HG02588 (cell line): ENCODE measurements around the gene TNKS1BP1.
"Not testable (repeated sequence)": the region's sequence is repeated elsewhere in the genome, so short reads cannot be mapped to it uniquely, and the experiment has no call there.

ENCODE experiments used
- ATAC-seq: cut with Tn5 transposase; IDR thresholded peaks from one replicate; pipeline ENCODE4 v1.9.1; 2021; ENCODE audit warnings: mild to moderate bottlenecking, moderate library complexity; ENCODE audit not compliant: unreplicated experiment

Gene TNKS1BP1

DNA sequence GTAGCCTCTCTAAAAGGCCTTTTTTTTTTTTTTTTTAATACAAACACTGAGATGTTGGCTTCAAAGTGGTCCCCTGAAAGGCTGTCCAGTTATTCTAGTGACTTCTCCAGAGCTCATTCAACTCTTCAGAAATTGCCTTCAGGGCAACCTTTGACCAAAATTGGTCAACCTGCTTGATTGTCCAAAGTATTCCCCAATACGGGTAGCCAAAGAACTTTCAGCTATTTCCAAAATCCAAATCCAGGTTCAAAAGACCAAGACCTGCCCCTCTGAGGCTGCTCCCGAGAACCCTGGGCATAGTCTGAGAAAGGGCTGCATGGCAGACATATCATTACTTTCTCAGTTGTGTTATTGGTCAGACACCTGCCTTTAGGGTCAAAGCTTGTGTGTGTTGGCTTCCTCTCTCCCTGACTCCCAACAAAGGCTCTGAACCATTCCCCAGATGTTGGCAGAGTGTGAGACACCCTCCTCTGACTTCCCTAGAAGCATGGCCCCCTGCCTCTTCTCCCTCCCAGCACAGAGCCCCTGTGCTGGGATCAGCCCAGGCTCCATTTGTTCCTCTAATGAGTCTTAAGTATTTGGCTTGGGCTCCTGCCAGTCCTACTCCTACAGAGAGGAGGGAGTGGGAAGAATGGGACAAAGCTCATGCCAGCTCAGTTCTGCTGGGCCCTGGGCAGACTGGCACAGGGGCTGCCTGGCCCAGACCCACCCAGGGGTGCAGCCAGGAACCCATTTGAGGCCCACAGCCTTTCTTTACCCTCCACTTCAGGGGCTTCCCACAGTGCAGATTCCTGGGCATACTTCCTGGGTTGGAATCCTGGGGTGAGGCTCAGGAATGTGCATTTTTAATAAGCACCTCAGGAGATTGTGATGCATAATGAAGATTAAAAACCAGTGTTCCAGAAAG, 30.3 kb downstream of the TNKS1BP1 start:
- ATAC-seq, result no peak

DNA sequence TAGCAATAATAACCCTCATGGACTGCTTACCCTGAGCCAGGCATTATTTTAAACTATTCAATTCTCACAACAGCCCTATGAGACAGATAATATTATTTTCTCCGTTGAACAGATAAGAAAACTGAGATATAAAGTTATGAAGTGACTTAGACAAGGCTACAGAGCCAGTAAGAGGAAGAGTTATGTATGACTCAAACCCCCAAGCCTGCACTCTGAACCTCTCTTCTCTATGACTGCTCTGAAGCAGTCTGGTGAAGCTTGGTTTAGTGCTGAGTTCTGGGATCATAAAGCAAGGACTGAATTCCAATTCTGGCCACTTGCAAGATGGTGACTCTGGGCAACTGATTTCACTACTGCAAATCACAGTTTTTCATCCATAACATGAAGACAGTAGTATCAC, 34.5 kb downstream of the TNKS1BP1 start:
- ATAC-seq, result no peak

DNA sequence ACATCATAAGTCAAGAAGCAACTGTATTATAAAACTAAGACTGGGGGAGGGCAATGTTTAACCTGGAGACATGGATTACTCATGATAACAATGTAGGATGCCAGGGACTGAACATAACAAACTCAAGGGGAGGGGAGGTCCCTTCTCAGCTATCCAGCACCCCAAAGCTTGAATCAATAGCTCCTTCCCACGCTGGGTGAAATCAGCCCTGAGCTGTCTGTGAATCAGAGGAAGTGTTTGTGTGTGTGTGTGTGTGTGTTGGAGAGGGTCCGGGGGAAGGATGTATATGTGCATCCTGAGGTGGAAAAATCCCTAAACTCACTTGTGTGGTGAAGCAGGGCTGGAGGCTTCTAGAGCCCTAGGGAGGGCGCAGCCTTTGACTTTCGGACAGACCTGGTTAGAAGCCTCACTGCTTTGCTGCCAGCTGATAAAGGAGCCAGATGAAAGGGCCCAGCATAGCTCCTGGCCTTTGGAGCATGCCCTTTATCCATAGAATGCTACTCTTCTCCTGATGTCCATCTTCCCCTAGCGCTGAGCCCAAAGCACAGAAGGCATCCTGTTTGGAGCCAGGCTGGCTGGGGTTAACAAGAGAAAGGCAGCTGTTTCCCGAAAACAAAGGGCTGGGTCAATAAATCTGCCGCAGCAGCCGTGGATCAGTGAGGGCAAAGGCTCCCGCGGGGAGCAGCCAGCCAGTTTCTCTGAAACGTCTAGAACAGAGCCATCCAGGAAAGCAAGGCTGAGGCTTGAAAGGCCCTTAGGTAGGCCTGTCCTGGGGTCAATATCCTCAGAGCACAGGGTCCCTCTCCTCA, 35.8 kb downstream of the TNKS1BP1 start:
- ATAC-seq, result no peak

DNA sequence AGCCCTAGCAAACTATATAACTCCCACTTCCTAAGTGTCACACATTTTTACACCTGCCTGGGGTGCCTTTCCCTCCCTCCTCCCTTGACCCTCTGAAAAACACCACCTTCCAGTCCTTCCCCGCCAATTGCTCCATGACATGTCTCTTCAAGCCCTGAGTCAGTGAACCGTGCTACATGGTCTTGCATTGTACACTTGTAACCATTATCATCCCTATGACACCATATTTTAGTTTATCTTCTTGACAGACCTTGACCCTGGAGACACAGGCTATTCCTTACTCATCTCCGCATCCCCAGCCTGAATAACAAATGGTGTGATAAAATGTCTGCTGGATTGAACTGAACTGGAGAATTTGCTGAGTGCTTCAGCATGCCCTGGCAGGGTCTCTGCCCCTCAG, 36.9 kb downstream of the TNKS1BP1 start:
- ATAC-seq, result no peak

DNA sequence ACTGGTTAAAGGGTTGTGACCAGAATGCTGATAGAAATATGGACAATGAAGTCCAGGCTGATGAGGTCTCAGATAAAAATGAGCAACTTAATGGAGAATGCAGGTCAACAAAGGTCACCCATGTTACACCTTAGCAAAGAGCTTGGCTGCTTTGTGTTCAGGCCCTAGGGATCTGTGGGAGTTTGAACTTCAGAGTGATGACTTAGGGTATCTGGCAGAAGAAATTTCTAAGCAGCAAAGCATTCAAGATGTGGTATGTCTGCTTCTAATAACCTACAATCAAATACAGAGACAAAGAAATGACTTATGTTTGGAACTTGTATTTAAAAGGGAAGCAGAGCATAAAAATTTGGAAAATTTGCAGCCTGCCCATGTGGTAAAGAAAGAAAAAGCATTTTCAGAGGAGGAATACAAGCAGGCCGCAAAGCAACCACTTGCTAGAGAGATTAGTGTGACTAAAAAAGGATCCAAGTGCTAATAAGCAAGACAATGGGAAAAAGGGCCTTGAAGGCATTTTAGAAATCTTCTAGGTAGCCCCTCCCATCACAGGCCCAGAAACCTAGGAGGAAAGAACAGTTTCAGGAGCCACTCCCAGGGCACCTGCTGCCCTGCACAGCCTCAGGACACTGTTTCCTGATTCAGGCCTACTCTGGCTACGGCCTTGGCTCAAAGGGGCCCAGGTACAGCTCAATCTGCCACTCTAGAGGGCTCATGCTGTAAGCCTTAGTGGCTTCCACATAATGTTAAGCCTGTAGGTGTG, 41.3 kb downstream of the TNKS1BP1 start:
- no peak for ATAC-seq

DNA sequence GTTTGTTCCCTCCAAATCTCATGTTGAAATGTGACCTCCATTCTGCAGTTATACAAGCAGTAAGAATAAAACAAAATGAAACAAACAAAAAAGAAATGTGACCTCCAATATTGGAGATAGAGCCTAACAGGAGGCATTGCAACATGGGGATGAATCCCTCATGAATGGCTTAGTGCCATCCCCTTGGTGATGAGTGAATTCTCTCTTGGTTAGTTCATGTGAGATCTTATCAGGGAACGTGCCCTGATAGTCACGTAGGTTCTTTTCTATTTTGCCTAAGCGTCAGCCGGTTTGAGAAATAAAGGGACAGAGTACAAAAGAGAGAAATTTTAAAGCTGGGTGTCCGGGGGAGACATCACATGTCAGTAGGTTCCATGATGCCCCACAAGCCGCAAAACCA, 43.2 kb downstream of the TNKS1BP1 start:
- not testable (repeated sequence) for ATAC-seq

DNA sequence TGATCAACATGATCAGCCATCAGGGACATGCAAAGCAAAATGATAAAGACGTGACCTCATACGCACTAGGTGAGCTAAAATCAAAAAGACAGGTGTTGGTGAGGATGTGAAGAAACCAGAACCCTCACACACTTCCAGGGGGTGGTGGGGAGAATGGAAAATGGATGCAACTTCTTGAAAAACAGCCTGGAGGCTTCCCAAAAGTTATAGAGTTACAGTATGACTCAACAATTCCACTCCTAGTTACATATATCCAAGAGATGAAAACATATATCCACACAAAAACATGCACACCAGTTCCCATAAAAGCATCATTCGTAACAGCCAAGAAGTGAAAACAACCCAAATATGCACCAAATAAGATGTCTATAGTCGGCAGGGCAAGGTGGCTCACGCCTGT, 45.6 kb downstream of the TNKS1BP1 start:
- ATAC-seq, result no peak

DNA sequence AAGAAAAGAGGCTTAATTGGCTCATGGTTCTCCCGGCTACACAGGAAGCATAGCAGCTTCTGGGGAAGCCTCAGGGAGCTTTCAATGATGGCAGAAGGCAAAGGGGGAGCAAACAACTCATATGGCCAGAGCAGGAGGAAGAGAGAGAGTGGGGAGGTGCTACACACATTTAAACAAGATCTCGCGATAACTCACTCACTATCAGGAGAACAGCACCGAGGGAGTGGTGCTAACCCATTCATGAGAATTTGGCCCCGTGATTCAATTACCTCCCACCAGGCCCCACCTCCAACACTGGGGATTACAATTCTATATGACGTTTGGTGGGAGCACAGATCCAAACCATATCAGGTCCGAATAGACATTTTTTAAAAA, 46.0 kb downstream of the TNKS1BP1 start:
- ATAC-seq, result no peak

DNA sequence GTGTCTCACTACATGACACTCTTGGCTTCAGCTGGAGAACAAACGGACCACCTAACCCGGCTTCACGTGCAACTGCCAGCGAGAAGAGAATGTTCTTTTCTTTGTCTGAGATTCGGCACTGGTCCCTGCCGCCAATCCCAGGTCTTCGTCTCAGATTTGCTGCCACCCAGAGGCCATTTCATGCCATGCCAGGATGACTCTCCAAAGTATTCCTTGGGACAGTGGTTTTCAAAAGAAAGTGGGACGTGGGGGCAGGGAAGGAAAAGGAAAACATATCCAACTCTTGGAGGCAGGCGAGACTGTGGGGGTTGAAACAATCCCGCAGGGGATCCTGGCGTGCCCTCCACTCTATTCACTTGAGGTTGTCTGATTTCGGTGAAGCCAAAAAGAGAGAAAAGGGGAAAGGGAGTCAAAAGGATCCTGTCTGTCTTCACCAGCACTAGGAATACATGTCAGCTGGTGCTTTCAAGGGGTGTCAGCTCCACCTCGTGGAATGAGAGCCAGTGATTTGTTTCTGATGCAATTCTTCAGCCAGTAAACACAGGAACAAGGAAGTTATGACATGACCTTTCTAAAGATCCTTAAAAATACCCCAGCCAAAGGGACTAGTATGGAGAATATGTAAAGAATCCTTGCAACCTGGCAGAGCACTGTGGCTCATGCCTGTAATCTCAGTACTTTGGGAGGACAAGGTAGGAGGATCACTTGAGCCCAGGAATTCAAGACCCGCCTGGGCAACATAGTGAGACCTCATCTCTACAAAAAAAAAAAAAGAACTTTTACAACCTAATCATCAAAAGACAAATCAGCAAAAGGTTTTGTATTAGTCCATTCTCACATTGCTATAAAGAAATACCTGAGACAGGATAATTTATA, 46.7 kb downstream of the TNKS1BP1 start:
- ATAC-seq, result peak; percentile 79

DNA sequence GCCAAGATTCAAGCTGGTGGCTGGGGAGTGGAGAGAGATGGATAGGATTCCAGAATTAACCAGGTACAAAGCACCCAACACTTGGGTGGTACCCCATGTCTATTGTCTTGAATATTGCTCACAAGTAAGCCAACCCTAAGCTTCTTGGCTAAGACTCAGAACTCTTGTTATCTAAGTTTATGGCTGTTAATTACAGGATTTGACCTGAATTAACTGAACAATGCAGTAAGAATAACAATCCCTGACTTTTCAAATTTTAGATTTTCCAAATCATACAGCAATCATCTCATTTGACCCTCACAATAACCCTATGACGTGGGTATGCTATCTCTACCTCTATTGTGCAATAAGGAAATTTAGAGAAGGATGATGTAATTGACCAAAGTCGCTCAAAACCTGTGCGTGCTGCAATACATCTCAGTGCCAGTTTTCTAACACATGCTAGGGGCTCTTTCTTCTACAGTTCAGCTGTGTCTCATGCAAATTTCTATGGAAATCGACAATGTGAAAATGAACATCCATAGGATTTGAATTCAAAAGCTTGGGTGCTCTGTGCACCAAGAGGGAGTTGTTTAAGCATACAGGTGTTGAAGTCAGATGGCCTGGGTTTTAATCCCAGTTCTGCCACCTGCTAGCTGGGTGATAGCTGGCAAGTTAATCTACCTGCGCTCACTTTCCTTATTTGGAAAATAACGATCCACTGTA, 47.6 kb downstream of the TNKS1BP1 start:
- no peak for ATAC-seq

DNA sequence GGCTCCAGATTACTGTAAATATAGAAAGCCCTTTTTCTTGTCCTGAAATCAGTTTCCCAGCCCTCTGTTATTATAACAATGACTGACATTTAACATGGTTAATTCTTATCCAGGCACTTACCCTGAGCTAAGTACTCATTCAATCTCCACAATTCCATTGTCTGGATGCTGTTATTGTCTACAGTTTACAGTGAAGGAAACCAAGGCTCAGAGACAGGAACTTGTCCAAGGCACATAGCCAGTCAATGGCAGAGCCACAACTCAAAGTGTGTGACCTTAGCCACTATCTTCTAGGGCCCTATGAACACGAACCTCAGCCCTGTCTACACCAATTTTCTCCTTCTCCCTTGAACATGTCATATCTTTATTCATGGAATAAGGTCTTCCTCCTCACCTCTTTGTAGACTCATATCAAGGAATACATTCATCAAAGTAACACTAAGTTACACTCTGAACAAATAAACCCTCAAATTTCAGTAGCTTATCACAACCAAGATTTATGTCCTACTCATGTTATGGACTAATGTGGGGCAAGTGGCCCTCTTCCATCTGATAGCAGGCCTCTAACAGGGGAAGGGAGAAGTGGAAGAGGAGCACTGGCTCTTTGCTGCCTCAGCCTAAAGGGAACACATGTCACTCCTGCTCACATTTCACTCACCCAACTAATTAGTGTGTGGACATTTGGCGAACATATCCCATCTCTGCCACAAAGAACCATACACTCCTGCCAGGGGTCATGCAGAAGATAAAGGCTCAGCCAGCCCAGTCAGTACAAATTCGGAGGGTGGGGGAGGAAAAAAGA, 48.4 kb downstream of the TNKS1BP1 start:
- no peak for ATAC-seq

DNA sequence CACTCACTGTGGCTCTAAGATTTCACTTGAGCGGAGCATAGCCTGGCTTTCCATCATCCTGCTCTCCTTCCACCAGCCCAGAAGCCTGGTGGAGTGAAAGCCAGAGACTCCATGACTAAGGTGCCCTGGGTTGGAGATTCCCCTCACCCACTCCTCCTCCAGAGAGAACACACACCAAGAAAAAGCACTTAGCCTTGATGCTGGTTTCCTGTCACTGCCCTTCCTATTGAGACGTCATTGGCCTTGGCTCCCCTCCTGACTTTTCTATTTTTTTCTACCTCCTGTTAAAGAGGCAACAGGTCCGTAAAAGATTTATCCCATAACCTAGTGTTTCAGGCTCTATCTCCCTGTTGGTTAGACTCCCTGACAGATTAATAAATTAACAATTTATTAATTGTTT, 49.2 kb downstream of the TNKS1BP1 start:
- ATAC-seq, result no peak

DNA sequence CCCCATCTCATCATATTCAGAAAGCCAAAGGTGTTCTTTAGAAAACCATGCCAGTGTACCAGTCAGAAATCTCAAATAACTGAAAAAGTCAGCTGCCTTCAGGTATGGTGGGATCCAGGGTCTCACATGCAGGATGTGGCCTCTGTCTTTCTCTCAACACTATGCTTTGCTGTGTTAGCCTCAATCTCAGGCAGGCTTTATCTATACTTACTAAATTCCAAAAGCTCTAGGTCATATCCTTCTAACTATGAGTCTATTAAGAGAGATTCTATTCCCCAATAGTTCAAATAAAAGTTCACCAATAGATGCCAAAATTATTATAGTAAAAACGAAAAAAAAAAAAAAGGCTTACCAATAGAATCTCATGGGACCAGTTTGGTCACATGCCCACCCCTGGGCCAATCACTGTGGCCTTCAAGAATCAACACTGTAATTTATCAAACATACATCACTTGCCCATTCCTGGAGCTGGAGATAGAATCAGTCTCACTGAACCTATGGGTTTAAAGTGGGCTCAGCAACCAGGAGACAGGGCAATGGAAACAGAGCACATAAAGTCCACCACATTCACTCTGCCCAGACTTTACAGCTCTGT, 49.8 kb downstream of the TNKS1BP1 start:
- ATAC-seq, result no peak

DNA sequence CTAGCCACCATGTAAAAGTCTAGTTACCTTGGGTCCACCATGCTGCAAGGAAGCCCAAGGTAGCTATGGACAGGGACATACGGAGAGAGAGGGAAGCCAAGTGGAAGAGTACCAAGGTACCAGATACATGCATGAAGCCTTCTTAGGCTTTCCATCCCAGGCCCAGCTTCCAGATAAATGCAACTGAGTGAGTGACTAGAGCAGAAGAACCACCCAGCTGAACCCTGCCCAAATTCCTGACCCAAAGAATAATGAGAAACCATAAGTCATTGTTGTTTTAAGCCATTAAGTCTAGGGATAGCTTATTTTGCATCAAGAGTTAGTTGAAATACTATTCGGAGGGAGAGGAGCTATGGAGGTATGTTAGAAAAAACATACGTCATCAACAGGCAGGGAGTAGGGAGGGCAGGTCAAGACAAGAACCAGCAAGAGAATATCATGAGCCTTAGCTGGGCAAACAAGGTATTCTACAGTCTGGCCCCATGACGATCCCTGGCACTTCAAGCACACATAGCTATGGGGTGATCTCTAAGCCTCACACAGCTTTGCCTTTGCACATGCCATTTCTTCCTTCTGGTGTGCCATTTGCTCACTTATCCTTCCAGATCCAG, 51.2 kb downstream of the TNKS1BP1 start:
- no peak for ATAC-seq

DNA sequence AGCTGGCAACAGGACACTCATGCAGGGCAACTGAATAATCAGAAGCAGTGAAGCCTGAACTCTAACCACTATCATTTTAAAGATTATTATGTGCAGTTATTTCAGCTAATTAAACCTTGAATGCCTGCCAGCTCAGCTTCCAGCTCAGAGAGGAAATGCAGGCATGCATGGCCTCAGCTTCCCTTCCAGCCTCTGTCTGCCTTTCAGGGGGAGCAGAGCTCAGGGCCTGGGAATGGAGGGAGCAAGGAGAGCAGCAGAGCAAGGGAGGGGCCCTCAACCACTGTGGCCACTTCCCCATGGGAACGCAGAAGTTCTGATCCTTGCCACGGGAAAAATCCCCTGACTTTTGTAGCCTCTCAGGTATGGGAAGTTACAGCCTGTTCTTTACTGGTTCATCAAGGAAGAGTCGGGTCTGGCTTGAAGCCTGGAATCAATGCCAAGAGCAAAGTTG, 55.2 kb downstream of the TNKS1BP1 start:
- ATAC-seq, result no peak

DNA sequence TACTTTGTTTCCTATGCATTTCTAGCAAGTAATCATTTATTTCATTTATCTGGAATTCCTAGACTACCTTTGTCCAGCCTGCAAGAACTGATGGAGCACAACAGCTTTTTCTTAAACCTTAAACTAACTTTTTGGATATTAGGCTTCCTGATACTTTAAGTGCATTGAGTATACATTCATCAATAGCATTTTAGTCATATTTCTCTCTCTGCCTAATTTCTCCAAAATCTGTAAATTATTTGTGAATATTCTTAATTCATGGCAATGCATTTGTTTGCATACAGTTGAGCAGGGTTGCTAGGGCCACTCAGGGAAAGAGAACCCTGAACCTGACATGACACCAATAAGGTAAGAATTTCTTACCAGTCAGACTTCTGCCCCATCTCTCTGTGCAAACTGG, 58.6 kb downstream of the TNKS1BP1 start:
- no peak for ATAC-seq

DNA sequence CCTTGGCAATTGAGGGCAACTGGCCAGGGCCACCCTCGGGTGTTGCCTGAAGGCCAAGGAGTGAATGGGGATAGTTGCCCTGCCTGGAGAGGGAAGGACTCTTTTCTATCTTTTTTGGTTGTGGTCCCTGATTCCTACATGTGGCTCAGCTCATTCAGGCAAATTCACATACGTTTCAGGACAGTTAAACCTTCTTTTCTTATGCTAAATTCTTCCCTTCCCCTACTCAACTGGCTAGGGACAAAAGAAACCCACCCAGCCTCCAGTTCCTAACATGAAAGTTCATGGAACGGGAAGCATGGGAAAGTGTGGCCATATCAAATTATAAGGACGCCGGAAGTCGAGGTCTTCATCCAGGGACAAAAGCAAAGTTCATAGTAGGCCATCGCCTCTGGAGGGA, 61.4 kb downstream of the TNKS1BP1 start:
- no peak for ATAC-seq

DNA sequence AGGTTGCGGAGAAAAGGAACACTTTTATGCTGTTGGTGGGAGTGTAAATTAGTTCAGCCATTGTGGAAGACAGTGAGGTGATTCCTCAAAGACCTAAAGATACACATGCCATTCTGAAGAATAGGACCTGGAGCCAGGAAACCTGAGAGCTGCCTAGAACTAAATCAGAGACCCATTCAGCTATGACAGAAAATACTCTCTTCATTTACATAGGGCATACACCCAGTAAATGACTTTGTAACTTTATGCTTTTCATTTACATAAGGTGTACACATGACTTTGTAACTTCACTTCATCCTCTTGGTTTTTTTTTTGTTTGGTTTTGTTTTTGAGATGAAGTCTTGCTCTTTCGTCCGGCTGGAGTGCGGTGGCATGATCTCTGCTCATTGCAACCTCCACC, 62.6 kb downstream of the TNKS1BP1 start:
- ATAC-seq, result no peak
